Embryonic facial prominence (tissue), 1 donor: ENCODE results near the gene NXPE1.

Experiments
- DNase-seq: peaks from one replicate; pipeline ENCODE4 v3.0.0-alpha.2; 2016; ENCODE audit errors: extremely low spot score

Gene NXPE1

DNA sequence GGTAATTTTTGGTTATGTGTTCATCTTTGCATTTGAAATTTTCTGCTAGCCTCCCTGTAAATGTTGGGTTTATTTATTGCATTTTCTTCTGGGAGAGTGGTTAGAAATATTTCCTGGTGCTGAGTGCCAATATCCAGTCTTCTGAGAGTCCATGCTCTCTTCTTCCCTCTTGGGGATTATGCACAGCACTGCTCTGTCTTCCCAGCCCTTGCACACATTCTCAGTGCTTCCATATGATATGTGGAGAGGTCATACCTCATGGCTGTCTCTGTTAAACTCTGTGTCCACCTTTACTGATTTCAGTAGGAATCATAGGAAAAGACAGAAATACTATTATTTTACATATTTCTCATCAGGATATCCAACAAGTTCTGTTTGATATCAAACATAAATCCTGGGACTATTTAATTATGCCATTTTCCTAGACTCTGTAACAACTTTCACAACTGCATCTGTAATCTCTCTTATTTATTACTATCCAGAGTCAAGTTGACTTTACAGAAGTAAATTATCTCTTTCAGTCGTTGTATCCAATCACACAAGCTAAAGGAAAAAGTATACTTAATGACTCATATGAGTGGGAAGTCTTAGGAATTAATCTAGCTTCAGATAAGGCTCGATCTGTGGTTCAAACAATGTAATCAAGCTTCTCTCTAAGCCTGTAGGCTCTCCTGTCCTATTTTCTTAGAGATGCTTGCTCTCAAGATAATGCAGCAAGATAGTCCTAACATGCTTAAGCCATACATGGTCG lies 2.7 kb upstream of the NXPE1 start:
- DNase-seq: no peak

GRCh38 chr11:114556135-114556534 lies 3.5 kb downstream of the NXPE1 start:
- no peak for DNase-seq

- no peak for DNase-seq
These were observed 6.0 kb downstream of the NXPE1 start for GRCh38 chr11:114553642-114554041.

DNA sequence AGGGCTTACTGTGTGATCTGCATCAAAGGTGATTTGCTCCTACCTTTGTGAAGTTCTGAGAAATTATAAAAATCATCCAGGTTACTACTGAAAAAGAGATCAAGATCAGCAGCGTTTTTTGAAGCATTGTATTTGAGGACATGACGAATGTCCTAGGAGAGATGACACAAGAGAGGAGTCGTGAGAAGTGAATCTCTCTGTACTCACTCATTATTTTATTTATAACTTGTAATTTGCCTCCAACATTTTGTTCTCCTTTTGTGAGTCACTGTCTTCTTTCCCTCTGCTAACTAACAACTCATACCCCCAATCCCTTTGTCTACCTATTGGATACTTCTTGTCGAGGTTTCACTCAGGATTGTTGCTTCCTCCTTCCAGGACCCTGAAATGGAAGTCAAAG lies 8.6 kb downstream of the NXPE1 start:
- no peak for DNase-seq

GRCh38 chr11:114525682-114526081 lies 34.0 kb downstream of the NXPE1 start:
- no peak for DNase-seq

DNA sequence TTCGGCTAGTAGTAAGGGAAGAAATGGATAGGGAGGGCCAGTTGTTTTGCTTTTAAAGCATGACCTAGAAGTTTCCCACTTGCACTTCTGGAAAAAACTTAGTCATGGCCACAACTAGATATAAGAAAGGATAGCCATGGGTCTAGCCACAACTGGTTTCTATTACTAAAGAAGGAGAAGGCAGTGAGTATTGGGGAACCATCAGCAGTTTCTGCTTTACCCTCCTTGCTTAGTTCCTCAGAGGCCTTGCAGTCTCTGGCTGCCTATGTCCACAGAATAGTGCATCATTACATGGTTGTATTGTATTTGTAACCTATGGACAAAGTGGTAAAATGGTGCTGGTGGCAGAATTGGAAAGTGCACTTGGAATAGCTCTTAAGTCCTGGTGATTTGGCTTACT lies 35.6 kb downstream of the NXPE1 start:
- no peak for DNase-seq

GRCh38 chr11:114522818-114523217 lies 36.9 kb downstream of the NXPE1 start:
- DNase-seq: no peak

DNA sequence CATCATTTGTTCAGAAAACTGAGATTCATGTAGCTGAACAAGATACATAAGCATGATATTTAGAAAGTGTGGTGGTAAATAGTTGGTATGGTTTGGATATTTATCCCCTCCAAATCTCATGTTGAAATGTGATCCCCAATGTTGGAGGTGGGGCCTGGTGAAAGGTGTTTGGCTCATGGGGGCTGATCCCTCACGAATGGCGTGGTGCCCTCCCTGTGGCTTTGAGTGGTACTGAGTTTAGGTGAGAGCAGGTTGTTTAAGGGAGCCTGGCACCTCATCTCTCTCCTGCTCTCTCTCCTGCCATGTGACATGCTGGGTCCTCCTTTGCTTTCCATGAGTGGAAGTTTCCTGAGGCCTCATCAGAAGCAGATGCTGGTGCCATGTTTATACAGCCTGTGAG lies 48.1 kb downstream of the NXPE1 start:
- DNase-seq: no peak

DNA sequence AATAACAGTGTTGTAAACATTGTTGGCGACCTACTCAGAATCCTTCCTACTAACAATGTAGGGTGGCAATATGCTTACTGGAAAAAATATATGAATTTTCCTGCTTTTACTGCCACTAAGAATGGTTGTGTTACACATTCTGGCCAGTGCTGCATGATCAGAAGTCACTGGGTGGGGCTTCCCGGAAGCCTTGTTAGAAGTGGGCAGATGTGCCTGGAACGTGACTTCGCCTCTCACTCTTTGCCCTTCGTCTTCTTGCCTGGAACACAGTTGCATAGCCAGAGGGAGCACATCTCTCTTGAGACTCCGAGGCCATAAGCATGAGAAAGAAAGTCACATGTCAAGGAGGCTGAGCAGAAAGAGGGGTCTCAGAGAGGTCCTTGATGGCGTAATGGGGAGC lies 48.6 kb downstream of the NXPE1 start:
- DNase-seq: no peak

GRCh38 chr11:114501901-114502300 lies 57.8 kb downstream of the NXPE1 start:
- no peak for DNase-seq

- DNase-seq: no peak
These were observed 59.9 kb downstream of the NXPE1 start for GRCh38 chr11:114499756-114500155.

DNA sequence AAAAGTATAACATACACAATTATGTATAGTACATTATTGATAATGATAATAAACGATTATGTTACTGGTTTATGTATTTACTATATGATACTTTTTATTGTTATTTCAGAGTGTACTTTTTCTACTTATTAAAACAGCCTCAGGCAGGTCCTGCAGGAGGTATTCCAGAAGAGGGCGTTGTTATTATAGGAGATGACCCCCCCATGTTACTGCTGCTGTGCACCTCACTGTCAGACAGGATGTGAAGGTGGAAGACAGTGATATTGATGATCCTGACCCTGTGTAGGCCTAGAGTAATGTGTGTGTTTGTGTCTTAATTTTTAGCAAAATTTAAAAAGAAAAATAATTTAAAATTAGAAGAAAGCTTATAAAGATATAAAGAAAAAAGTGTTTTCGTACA lies 62.8 kb downstream of the NXPE1 start:
- no peak for DNase-seq

DNA sequence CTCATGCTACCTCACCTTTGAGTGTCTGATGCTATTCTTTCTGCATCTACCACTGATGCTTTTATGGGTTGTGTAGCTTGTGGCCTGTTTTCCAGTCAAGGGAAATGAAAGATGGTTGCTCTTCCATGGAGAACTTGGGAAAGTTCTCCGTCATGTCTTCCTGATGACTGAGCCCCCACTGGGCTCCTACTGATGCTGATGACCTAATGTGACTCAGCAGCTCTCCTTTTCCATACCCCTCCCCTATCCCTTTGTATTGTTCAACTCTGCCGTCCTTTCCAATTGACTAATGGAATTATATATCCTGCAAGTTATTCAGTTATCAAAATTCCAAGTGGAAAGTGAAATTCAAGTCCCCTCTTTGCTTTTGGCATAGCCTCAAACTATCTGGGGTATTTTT lies 75.8 kb downstream of the NXPE1 start:
- no peak for DNase-seq

GRCh38 chr11:114482114-114482513 lies 77.6 kb downstream of the NXPE1 start:
- no peak for DNase-seq

- DNase-seq: no peak
These were observed 80.3 kb downstream of the NXPE1 start for GRCh38 chr11:114479331-114479730.

GRCh38 chr11:114478768-114479167 lies 80.9 kb downstream of the NXPE1 start:
- DNase-seq: no peak

DNA sequence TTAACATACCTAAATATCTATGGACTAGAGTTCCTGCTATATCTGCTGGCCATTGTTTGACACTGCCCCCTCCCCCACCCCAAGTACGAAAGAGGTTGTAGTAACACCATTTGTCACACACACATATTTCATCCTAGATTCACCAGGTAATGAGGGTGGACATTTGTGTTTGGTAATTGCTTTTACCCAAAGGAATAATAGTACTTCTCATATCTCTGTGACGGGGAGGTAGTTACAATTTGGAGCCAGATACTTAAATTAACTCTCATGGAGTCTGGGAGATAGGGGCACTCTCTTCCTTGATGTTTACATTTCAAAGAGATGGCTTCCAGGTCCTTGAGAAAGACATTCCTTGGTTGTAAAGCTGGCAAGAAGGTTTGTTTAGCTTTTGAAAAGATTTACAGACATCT lies 81.7 kb downstream of the NXPE1 start:
- no peak for DNase-seq

GRCh38 chr11:114472661-114473060 lies 87.0 kb downstream of the NXPE1 start:
- DNase-seq: peak; percentile 6
